Glutamatergic neuron (in vitro differentiated cells): ENCODE measurements around the gene WHAMM. TPM values are rescaled to one million over a fixed set of nuclear protein-coding genes. Genes with fewer than 3 reads are reported as not detected.

Source experiments
- DNase-seq: peaks from one replicate; pipeline ENCODE4 v3.0.0; 2022
- H3K27ac Mint-ChIP-seq: one replicate; pipeline ENCODE4 v1.8.0; 2020; ENCODE audit warnings: mild to moderate bottlenecking, mixed read lengths, inconsistent platforms; ENCODE audit not compliant: unreplicated experiment
- H3K27me3 Mint-ChIP-seq: one replicate; pipeline ENCODE4 v1.8.0; 2020; ENCODE audit warnings: mild to moderate bottlenecking, moderate library complexity, mixed read lengths, inconsistent platforms; ENCODE audit not compliant: unreplicated experiment
- H3K36me3 Mint-ChIP-seq: one replicate; pipeline ENCODE4 v1.8.0; 2020; ENCODE audit warnings: mild to moderate bottlenecking, mixed read lengths, inconsistent platforms; ENCODE audit not compliant: unreplicated experiment
- H3K4me1 Mint-ChIP-seq: one replicate; pipeline ENCODE4 v1.8.0; 2020; ENCODE audit warnings: mild to moderate bottlenecking, low read depth, mixed read lengths, inconsistent platforms; ENCODE audit not compliant: unreplicated experiment
- H3K4me3 Mint-ChIP-seq: one replicate; pipeline ENCODE4 v1.8.0; 2020; ENCODE audit warnings: mild to moderate bottlenecking, mixed read lengths, inconsistent platforms; ENCODE audit not compliant: unreplicated experiment
- H3K9me3 Mint-ChIP-seq: one replicate; pipeline ENCODE4 v1.8.0; 2020; ENCODE audit warnings: mild to moderate bottlenecking, moderate library complexity, mixed read lengths, inconsistent platforms; ENCODE audit not compliant: unreplicated experiment
- CTCF ChIP-seq: fragments of 200-600 bp; sonication (generic); IDR thresholded peaks from one replicate; pipeline ENCODE4 v1.5.0; 2021; ENCODE audit not compliant: partially characterized antibody, unreplicated experiment
- total RNA-seq: library from RNA; stranded (reverse); fragmentation: NEBNext Ultra II Directional; extraction: Animal tissue kit (Norgen Biotek cat#: 25700); gene quantifications from one replicate; pipeline ENCODE4 v1.2.1, GENCODE V29; 2021; ENCODE audit not compliant: unreplicated experiment

The WHAMM gene
- total RNA-seq, 1 donor from 2014 or later: 4.2 TPM

- no peak for TF ChIP-seq CTCF
- peaks cover 25% of the 10 kb centered on the region for H3K4me1 Mint-ChIP-seq
- H3K36me3 Mint-ChIP-seq: no peaks in the 10 kb centered on the region
- H3K4me3 Mint-ChIP-seq: peak overlapping the region; percentile 13
- H3K27ac Mint-ChIP-seq: peak overlapping the region; percentile 1
- H3K27me3 Mint-ChIP-seq: peaks cover 10% of the 10 kb centered on the region
- H3K9me3 Mint-ChIP-seq: peaks cover 15% of the 10 kb centered on the region
- no peak for DNase-seq
Observed at GRCh38 chr15:82851981-82852511, 42.6 kb downstream of the WHAMM start.

GRCh38 chr15:82852941-82853561, 43.6 kb downstream of the WHAMM start:
- Mint-ChIP-seq H3K4me1 (peaks cover 25% of the 10 kb centered on the region), H3K4me3 (no peak overlapping the region), H3K27ac (peak overlapping the region; percentile 33), H3K27me3 (peaks cover 10% of the 10 kb centered on the region), H3K36me3 (no peaks in the 10 kb centered on the region), H3K9me3 (peaks cover 15% of the 10 kb centered on the region)
- TF ChIP-seq CTCF: no peak
- DNase-seq: no peak

- peaks cover 12% of the 10 kb centered on the region for H3K9me3 Mint-ChIP-seq
- no peak overlapping the region for H3K27ac Mint-ChIP-seq
- H3K4me3 Mint-ChIP-seq: no peak overlapping the region
- no peak for DNase-seq
- no peaks in the 10 kb centered on the region for H3K36me3 Mint-ChIP-seq
- peaks cover 8% of the 10 kb centered on the region for H3K27me3 Mint-ChIP-seq
- H3K4me1 Mint-ChIP-seq: peaks cover 19% of the 10 kb centered on the region
- no peak for TF ChIP-seq CTCF
Observed at GRCh38 chr15:82854554-82854953, 45.1 kb downstream of the WHAMM start.

- Mint-ChIP-seq H3K4me3 (no peak overlapping the region), H3K4me1 (peaks cover 10% of the 10 kb centered on the region), H3K36me3 (no peaks in the 10 kb centered on the region), H3K27me3 (peaks cover 4% of the 10 kb centered on the region), H3K27ac (no peak overlapping the region), H3K9me3 (peaks cover 5% of the 10 kb centered on the region)
- DNase-seq: no peak
- no peak for TF ChIP-seq CTCF
Observed at GRCh38 chr15:82855286-82856100, 46.1 kb downstream of the WHAMM start.
